GM18861 (cell line): Measurements from ENCODE around the gene MTRR.
A peak's percentile ranks its signal among the peaks of the same experiment; 100 is the strongest.
"Not testable (repeated sequence)": the region's sequence is repeated elsewhere in the genome, so short reads cannot be mapped to it uniquely, and the experiment has no call there.

Experiments
- ATAC-seq: cut with Tn5 transposase; IDR thresholded peaks from one replicate; pipeline ENCODE4 v1.9.1; 2021; ENCODE audit not compliant: unreplicated experiment

The MTRR gene

DNA sequence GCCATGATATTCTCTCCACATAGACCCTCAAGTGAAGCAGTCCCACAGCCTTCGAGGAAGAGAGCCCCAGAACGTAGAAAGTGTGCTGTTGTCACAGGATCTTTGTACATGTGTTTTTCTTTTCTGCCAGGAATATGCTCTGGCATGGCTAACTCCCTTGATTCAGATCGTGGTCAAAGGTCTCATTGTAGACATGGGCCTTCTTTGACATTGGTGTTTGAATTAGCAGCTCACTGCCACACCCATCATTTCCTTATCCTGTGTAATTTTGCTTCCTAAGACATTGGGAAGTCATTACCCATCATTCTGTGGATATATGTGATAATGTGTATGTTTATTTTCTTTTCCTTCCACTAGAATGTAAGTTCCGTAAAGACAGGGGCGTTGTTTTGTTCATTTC is 25.5 kb downstream of the MTRR start:
- ATAC-seq = no peak

DNA sequence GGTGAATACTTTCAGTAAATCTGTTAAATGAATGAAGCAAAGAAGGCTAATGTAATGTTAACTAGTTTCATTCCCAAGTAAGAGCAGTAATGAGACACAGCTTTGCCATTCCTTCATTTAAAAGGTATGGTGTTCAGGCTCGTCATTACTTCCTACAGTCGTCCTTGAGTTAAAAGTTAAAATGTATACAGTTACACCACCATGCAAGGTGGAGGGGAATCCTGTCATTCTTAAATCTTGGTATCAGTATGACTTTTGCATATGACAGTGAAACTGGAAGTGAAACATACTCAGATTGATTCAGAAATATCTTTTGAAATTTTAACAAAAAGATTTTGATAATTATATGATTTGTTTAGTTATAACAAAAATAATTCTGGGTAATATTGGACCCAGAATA is 25.9 kb downstream of the MTRR start:
- ATAC-seq = peak; percentile 87

DNA sequence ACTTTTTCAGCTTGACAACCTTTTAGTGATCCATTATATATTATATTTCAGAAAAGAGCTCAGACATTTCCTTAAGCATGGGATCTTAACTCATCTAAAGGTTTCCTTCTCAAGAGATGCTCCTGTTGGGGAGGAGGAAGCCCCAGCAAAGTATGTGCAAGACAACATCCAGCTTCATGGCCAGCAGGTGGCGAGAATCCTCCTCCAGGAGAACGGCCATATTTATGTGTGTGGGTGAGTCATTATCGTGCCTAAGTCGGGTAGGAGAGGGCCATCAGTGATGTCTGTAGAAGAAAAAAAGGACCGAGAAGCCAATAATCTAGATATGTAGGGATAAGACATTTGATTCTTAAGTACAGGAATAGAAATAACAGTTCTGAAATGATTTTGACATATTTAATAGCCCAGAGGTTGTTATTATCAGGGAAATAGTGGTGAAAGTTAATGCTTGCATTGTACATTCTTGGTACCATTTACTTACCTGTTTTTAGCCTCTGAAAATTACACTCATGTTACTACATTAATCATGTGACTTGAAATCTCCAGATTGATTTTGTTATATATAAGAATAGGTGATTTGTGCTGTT is 28.2 kb downstream of the MTRR start:
- peak; percentile 68 for ATAC-seq

DNA sequence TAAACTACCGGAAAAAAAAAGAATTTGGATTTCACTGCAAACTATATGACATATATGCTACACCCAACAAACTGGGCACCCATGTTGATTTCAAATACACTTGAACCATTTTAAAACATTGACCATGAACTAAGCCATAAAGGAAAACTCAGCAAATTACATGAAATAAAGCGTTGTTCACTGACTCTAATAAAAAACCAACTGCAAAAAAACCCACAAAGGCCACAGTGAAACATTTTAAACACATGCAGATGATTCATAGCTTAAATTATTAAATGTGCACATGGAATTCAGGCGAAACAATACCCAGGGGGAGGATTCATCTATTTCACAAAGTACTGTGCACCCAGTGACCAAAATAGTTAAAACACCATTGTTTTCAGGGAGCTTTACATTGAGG is 33.3 kb downstream of the MTRR start:
- ATAC-seq = no peak

DNA sequence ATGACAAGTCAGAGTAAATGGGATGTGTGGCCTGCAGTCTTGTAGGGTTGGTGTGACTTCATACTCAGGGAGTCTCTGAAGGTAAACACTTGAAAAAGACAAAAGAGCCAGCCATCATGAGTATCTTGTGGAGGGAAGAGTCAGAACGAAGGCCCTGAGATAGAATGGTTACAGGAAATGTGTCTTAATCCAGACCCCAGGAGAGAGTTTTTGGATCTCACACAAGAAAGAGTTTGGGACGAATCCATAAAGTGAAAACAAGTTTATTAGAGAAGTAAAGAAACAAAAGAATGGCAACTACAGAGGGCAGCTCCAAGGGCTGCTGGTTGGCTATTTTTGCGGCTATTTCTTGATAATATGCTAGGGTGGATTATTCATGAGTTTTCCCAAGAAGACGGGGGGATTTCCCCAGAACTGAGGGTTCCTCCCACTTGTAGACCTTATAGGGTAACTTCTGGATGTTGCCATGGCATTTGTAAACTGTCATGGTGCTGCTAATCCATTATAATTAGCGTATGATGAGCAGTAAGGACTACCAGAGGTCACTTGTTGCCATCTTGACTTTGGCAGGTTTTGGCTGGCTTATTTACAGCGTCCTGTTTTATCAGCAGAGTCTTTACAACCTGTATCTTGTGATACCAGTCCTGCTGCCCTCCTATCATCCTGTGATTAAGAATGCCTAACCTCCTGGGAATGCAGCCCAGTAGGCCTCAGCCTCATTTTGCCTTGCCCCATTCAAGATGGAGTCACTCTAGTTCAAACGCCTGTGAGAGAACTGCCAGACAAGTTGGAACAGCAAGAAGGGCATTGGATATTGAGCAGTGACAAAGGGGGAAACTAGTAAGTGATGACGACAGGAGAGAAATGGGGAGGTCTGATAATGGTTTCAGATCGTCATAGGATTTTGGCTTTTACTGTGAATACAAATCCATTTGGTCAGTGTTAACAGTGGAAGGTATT is 34.0 kb downstream of the MTRR start:
- ATAC-seq = no peak

DNA sequence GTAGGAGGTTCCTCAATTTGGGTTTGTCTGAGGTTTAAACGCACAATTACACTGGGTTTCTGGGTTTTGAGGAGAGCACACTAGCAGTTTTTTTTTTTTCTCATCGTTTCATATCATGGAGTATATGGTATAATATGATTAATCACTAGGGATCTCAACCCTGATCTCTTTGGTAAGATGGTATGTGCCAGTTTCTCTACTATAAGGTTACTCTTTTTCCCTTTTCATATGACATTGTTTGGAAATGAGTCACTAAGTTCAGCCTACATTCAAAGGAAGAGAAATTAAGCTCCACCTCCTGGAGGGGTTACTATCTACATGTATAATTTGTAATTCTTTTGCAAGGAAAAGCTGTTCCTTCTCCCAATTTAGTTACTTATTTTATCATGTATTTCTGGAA is 35.2 kb downstream of the MTRR start:
- peak; percentile 52 for ATAC-seq

DNA sequence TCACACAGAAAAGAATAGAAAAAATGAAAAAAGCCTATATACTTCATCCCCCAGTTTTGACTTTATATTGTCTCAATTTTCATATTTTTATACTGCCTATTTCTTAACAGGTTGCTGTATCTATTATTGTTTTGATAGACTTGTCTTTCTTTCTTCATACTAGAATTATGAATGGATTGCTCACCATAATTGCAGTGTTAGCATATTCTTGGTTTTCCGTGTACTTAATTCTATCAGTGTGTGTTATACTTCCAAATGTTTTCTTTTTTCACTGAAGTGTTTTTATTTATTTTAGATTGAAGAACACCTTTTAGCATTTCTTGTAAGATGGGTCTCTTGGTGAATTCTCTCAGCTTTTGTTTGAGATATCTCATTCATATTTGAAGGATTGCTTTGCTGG is 38.7 kb downstream of the MTRR start:
- no peak for ATAC-seq

DNA sequence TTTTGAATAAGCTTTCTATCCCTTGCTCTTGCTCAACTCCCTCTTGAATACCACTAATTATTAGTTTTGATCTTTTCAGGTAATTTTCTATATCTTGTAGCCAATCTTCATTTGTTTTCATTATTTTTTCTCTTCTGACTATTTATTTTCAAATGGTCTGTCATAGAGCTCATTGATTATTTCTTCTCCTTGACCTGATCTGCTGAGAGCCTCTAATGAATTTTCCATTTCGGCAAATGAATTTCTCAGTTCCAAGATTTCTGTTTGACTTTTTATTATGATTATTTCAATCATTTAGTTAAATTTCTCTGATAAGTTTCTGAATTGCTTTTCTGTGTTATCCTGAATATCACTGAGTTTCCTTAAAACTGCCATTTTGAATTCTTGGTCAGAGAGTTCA is 39.4 kb downstream of the MTRR start:
- no peak for ATAC-seq

DNA sequence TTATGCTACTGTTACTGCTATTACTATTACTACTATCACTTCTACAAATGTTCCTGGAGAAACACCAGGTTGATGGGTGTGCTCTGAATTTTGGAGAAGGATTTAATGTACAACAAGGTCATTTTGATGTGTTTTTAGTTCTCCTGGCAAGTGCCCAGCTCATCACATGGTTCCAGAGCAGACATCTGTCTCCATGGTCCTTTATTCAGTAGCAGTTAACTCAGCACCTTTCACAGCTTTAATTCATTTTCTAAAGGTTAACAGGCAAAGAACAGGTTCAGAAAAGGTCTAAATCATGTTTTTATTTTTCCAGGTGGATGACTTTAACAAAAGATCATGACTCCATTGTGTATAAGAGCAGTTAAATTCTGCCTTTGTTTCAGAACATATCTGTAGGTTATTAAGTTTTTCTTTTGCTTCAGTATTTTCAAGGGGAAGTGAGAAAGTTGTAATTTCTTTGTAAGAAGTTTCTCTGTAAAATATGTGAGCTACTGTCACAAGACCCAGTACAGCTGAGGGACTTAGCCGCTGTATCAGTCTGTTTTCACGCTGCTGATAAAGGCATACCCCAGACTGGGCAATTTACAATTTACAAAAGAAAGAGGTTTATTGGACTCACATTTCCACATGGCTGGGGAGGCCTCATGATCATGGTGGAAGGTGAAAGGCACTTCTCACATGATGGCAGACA is 41.9 kb downstream of the MTRR start:
- ATAC-seq = peak; percentile 68

DNA sequence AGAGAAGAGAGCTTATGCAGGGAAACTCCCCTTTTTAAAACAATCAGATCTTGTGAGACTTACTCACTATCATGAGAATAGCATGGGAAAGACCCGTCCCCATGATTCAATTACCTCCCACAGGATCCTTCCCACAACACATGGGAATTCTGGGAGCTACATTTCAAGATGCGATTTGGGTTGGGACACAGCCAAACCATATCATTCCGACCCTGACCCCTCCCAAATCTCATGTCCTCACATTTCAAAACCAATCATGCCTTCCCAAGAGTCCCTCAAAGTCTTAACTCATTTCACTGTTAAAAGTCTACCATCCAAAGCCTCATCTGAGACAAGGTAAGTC is 42.5 kb downstream of the MTRR start:
- not testable (repeated sequence) for ATAC-seq

DNA sequence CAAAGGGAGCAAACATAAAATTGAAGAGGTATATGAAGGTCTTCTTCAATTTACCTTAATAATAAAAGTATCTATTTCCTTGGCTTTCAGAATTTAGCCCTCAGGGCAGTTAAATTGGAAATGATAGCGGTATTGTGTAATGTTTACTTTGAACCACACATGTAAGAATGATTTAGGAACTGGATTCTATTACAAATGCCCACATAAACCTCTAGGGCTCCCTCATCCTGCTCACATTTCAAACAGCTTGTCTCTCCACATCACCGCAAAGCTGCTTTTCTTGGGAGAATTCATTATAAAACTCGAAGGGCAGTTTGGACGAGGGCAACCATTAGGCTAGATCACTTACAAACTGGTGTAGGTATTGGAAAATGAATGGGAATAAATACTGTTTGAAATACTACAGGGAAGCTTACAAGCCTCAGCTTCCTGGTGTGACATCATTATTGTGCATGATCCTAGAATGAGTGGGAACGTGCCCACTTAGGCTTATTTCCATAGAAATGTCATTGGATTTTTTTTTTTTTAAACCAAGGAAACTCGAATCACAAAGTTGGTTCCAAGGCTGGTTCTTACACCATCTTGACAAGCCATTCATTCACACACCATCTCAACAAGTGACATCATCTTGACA is 47.3 kb downstream of the MTRR start:
- ATAC-seq = no peak

DNA sequence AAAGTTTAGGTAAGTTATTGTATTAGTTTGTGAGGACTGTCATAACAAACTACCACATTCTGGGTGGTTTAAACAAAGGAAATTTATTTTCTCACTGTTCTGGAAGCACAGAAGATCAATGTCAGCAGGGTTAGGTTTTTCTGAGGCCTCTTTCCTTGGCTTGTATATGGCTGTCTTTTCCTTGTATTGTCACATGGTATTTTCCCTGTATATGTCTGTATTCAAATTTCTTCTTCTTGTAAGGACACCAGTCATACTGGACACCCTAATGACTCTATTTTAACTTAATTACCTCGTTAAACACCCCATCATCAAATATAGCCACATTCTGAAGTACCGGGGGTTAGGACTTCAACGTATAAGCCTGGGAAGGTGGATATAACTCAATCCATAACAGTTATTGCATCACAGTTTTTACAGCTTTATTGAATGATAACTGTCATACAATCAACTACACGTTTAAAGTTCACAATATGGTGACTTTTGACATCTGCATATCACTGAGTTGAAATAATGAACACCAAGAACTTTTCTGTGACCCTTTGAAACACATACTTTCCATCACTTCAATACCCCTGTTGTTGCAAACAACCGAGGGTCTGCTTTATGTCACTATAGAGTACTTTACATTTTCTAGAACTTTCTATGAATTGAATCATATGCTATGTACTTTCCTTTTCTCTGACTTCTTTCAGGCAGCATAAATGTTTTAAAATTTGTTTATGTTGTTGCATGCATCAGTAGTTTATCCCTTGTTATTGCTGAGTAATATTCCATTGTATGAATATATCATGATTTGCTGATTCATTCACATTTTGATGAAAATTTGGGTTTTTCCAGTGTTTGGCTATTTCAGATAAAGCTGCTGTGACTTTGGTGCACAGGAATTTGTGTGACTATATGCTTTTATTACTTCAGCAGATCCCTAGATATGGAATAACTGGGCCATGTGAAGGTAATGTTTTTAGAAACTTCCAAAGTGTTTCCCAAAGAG is 48.5 kb downstream of the MTRR start:
- ATAC-seq = no peak

DNA sequence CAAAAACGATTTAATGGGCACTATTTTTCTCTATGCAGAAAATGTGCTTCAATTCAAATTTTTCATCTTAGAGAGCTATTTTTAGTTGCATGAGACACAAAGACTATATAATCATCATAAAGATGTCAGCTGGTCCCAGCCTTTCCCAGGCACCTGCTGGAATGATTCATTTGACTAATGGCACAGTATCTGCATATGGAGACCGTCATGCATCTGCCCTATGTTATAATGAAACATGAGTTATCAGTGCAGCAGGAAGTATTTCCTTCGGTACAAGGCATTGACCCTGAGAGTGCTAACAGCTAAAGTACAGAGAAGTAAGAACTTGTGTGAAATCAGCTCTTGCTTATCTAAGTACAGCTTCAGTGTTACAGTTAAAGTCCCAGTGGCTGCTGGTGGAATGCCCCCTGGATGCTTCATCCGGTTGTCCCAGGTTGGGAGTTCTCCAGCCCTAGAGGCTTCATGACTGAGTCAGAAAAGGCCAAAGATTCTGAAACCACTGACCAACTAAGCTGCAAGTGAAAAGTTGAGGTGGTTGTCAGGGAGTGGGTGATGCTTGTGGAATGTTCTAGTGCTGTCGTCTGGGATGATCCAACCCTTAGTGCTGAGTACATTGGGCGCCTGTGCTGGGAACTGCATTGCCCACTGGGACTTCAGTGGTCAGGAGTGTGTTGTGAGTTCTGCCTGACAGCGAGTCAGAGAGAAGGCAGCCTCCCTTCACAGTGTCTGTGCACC is 57.2 kb downstream of the MTRR start:
- ATAC-seq = no peak

DNA sequence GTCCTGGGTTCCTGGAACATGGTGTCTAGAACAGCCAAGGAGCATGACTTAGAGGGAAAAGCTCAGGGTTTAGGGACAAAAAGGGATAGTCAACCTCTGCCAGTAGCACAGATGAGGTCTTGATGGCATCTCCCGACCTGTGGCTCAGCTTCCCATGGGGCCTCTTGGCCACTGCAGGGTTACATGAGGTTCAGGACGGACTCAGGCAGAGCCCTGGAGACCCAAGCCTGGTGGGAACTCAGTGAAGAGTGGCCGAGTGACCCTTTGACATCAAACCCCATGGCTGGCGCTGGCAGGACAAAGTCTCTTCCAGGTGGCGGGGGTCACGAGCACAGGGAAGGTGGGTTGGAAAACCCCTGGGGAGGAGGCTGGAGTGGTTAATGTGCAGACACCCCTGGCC is 57.8 kb downstream of the MTRR start:
- no peak for ATAC-seq

DNA sequence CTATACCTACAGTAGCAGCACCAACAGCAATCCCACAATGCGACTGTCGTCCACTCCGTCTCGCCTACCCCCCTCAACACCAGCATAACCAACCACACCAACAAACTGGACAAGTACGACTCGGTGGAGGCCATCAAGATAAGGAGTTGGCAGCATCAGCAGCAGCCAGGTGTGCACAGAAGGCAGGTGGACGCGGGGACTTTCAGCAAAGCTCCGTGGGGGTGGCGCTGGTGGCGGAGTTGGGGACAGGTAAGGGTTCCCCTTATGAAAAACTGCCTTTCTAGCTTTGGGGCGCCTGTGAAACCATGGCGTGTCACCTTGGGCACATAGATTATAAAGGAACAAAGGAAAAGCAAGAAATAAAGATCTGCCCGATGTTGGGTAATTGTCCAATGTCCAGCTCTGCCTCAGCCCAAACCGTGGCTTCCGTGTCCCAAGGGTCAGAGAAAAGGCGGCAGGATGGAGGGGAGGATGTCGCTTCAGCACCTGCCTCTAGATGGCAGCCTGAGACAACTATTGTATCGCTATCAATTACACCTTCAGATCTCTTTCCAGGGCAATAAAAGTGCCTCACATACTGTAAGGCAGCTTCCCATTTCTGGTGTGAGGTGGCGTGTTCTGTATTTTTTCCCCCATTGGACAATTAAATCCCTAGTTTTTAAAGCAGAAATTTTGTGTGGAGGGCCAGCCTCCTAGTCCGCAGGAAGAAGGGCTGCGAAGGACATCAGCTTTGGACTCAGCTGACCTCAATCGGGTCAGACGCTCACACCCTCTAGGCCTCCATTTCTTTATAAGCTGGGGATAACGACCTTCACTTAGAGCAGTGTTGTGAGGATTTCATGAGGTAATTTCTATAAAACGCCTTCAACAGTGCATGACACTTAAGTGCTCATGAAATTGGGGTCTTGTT is 58.8 kb downstream of the MTRR start:
- peak; percentile 87 for ATAC-seq

DNA sequence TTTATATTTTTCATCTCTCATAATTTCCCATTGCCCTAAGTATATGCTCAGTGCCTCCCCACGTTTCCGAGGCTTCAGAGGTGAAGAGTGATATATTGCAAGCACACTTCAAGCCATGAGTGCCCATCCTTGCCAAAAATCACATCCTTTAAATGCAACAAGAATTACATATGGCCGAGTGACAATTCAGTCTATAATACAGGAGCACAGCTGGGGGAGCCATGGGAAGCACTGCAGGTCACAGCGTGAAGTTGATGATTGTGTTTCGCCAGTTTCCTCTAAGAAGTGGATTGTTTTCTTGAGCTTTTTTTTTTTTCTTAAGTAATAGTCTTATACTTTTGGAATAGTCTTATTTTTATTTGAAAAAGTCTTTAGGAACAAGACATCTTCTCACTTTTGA is 61.1 kb downstream of the MTRR start:
- no peak for ATAC-seq

DNA sequence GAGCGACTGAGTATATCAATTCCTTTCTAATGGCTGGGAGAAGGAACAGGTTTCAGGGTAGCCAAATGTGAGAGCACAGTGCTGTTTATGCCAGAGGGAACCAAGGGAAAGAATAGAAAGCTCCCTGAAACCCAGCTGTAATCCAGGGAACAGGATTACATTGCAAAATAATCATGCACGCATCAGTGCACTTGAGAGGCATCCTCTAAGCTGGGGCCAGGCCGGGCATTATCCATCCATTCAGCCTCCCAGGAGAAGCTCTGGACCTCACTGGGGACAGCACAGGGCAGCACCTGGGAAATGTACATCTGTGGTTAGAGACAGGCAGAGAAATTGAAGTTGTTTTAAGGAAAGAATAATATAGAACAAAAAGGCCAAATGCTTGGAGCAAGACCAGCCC is 72.7 kb downstream of the MTRR start:
- no peak for ATAC-seq

DNA sequence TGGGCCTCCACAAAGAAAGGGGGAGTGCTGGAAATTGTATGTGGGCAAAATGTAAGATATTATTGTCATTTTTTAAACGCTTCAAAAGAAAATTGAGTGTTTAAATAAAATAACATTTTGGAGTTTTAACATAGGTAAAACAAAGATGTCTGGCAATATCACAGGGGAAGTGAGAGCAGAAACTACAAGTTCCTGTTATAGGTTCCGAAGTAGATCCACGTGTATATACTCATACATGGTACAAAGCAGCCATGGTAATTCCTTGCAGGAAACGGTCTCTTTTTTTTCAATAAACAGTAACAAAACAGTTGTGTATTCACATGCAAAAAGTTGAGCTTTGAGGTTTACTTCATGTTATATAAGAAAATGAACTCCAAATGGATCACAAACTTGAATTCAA is 78.4 kb downstream of the MTRR start:
- no peak for ATAC-seq
